ENCODE data around the gene OAT. TPM values are rescaled to one million over a fixed set of nuclear protein-coding genes. Genes with fewer than 3 reads are reported as not detected.

The OAT gene
- total and polyA plus RNA-seq, 3 donors from 2014 or later, result 110 to 129 (median 115) TPM

DNA sequence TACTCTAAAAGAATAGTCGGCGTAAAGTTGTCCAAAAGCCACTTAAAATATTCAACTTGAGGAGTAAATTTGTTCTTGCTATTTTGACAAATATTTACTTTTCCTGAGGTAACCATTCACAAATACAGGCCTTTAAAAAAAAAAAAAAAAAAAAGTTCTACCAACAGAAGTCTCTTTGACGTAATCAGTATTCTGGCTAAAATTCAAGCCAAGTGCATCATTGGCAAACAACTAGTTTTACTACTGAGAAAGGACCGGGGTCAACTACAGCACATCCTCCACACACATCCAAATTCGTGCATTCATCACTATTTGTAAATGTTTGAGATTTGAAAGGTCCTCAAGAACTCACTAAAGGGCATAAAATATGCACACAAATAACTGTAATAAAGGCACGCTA, 2.0 kb downstream of the OAT start:
- Histone ChIP-seq H3K36me3 (ENCODE audit: low read depth, missing control alignments) (no peaks in the 10 kb centered on the region), H3K27me3 (no peaks in the 10 kb centered on the region), H3K4me3 (no peak overlapping the region), H3K9me3 (no peaks in the 10 kb centered on the region), H3K4me1 (peaks cover 53% of the 10 kb centered on the region), H3K27ac (no peak overlapping the region)
- intact Hi-C loops (cut with DNase I; ENCODE audit: low total_unique reads), result no loop called here
- WGBS, 2 donors, result 58 to 60% methylated on average over 6 of the region's 6 CpGs
- TF ChIP-seq POLR2A (IDR thresholded peaks at IDR 0.05), result no peak
- TF ChIP-seq, protein P1, sequence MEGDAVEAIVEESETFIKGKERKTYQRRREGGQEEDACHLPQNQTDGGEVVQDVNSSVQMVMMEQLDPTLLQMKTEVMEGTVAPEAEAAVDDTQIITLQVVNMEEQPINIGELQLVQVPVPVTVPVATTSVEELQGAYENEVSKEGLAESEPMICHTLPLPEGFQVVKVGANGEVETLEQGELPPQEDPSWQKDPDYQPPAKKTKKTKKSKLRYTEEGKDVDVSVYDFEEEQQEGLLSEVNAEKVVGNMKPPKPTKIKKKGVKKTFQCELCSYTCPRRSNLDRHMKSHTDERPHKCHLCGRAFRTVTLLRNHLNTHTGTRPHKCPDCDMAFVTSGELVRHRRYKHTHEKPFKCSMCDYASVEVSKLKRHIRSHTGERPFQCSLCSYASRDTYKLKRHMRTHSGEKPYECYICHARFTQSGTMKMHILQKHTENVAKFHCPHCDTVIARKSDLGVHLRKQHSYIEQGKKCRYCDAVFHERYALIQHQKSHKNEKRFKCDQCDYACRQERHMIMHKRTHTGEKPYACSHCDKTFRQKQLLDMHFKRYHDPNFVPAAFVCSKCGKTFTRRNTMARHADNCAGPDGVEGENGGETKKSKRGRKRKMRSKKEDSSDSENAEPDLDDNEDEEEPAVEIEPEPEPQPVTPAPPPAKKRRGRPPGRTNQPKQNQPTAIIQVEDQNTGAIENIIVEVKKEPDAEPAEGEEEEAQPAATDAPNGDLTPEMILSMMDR (IDR thresholded peaks at IDR 0.05), result no peak
- DNase-seq, result no peak

DNA sequence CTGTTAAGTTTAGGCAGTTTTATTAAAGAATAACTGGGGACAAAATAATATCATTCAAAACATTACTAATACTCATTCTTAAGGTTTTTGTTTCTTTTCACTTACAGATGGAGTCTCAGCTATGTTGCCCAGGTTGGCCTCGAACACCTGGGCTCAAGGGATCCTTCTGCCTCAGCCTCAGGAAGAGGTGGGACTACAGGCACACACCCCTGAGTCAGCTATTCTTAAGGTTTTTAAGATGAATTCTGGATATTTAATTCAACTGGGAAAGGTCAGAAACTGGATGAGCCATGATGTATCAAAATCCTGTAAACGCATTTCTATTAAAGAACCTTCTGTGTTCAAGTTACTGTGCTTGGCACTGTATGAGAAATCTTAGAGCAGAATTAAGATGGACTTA, 3.5 kb downstream of the OAT start:
- no peaks in the 10 kb centered on the region for H3K9me3 ChIP-seq
- 60 to 66% methylated on average over 2 of the region's 2 CpGs for WGBS, 2 donors
- no peak for DNase-seq
- H3K27ac ChIP-seq, result no peak overlapping the region
- H3K36me3 ChIP-seq (ENCODE audit: low read depth, missing control alignments), result no peaks in the 10 kb centered on the region
- no peaks in the 10 kb centered on the region for H3K27me3 ChIP-seq
- TF ChIP-seq, protein P1 (IDR thresholded peaks at IDR 0.05), result no peak
- TF ChIP-seq POLR2A (IDR thresholded peaks at IDR 0.05), result no peak
- H3K4me1 ChIP-seq, result peaks cover 45% of the 10 kb centered on the region
- intact Hi-C loops (cut with DNase I; ENCODE audit: low total_unique reads), result no loop called here
- H3K4me3 ChIP-seq, result no peak overlapping the region

DNA sequence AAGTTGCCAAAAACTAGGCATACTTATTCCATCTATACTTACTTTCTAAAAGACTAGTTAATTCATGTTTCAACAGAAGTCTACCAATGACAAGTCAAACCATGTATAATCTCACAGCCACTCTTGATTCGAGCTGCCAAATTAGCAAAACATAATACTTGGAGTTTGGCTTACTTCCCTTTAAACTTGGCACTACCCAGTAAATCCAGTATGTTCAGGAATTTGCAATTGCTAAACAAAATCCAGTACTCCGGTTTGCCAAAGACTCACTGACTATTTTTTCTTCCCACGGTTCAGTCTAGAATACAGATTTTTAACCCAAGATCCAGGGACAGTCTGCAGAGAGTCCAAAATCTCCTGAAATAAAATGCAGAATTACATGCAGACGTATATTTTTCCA, 4.6 kb downstream of the OAT start:
- Histone ChIP-seq H3K27ac (no peak overlapping the region), H3K9me3 (no peaks in the 10 kb centered on the region), H3K4me3 (no peak overlapping the region), H3K36me3 (ENCODE audit: low read depth, missing control alignments) (no peaks in the 10 kb centered on the region), H3K27me3 (no peaks in the 10 kb centered on the region), H3K4me1 (peaks cover 37% of the 10 kb centered on the region)
- WGBS, 2 donors, result 36 to 48% methylated on average over 4 of the region's 4 CpGs
- intact Hi-C loops (cut with DNase I; ENCODE audit: low total_unique reads), result no loop called here
- TF ChIP-seq, protein P1 (IDR thresholded peaks at IDR 0.05), result no peak
- no peak for TF ChIP-seq POLR2A (IDR thresholded peaks at IDR 0.05)
- no peak for DNase-seq

DNA sequence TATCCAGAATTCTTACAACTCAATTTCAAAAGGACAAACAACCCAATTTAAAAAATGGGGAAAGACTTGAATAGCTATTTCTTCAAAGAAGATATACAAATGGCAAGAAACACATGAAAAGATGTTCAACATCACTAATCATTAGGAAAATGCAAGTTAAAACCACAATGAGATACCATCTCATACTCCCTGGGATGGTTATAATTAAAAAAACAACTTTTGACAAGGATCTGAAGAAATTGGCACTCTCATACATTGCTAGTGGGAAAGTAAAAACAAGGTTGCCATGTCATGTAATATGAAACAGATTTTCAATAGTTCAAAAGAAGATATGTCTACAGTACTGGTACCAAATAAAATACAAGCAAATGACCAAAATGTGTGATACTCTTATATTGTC, 9.0 kb downstream of the OAT start:
- TF ChIP-seq, protein P1 (IDR thresholded peaks at IDR 0.05), result no peak
- no peak for TF ChIP-seq POLR2A (IDR thresholded peaks at IDR 0.05)
- no peak for DNase-seq
- no peak overlapping the region for H3K27ac ChIP-seq
- H3K27me3 ChIP-seq, result no peaks in the 10 kb centered on the region
- no peak overlapping the region for H3K4me3 ChIP-seq
- no peaks in the 10 kb centered on the region for H3K36me3 ChIP-seq (ENCODE audit: low read depth, missing control alignments)
- peaks cover 23% of the 10 kb centered on the region for H3K4me1 ChIP-seq
- intact Hi-C loops (cut with DNase I; ENCODE audit: low total_unique reads), result no loop called here
- H3K9me3 ChIP-seq, result no peaks in the 10 kb centered on the region

DNA sequence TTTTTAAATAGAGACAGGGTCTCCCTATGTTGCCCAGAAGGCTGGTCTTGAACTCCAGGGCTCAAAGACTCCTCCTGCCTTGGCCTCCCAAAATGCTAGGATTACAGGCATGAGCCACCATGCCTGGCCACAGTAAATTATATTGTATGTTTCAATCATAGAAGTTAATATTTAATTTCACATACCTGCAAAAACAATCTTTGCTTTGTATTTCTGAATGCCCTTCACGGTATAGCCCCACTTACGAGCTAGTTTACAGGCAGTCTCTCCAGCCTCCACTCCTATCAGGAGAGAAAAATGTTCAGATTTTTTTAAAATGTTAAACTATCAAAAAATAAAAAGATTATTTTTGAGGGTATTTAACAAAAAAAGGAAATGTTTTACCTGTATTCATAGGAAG, 10.4 kb downstream of the OAT start:
- Histone ChIP-seq H3K27ac (no peak overlapping the region), H3K4me3 (no peak overlapping the region), H3K4me1 (peaks cover 11% of the 10 kb centered on the region), H3K9me3 (no peaks in the 10 kb centered on the region), H3K36me3 (ENCODE audit: low read depth, missing control alignments) (no peaks in the 10 kb centered on the region), H3K27me3 (no peaks in the 10 kb centered on the region)
- intact Hi-C loops (cut with DNase I; ENCODE audit: low total_unique reads), result no loop called here
- TF ChIP-seq, protein P1 (IDR thresholded peaks at IDR 0.05), result no peak
- TF ChIP-seq POLR2A (IDR thresholded peaks at IDR 0.05), result no peak
- WGBS, 2 donors, result 96 to 99% methylated on average over 2 of the region's 2 CpGs
- DNase-seq, result no peak

Measured in testis (tissue), 3 donors.